GM12864 (cell line): Measurements from ENCODE around the gene DYNLT3.

Experiments used
- DNase-seq: peaks from one replicate; pipeline ENCODE4 v3.0.0-alpha.2; 2011; ENCODE audit warnings: low read depth
- H3K4me3 ChIP-seq: 2 replicates; pipeline ENCODE4 v1.5.1; 2011; ENCODE audit warnings: mild to moderate bottlenecking, low read depth, low read length, control low read depth
- TF ChIP-seq, protein P1 (sequence below): IDR thresholded peaks from 2 replicates; pipeline ENCODE4 v1.5.1; 2011; ENCODE audit warnings: low read depth, mild to moderate bottlenecking, moderate library complexity, low read length, control low read depth, inconsistent platforms; ENCODE audit errors: missing control alignments

The DYNLT3 gene

DNA sequence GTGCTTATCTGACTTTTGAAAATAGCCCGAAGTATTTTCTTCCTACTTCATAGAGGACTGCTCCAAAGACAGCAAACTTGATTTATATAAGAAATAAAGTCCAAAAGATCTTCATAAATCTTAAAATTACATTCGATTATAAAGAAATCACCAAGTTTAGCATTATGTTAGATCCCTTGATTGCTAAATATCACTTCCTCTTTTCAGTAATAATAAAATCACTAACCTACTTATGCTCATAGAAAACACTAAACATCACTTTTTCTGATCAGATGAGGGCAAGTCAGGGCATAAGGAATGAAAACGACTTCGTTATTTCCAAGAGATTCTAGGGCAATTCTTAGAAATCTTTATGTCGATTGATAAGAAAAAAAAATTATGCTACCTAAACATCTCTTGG is 32.0 kb downstream of the DYNLT3 start:
- TF ChIP-seq, protein P1, sequence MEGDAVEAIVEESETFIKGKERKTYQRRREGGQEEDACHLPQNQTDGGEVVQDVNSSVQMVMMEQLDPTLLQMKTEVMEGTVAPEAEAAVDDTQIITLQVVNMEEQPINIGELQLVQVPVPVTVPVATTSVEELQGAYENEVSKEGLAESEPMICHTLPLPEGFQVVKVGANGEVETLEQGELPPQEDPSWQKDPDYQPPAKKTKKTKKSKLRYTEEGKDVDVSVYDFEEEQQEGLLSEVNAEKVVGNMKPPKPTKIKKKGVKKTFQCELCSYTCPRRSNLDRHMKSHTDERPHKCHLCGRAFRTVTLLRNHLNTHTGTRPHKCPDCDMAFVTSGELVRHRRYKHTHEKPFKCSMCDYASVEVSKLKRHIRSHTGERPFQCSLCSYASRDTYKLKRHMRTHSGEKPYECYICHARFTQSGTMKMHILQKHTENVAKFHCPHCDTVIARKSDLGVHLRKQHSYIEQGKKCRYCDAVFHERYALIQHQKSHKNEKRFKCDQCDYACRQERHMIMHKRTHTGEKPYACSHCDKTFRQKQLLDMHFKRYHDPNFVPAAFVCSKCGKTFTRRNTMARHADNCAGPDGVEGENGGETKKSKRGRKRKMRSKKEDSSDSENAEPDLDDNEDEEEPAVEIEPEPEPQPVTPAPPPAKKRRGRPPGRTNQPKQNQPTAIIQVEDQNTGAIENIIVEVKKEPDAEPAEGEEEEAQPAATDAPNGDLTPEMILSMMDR, result no peak
- DNase-seq, result no peak
- no peak overlapping the region for H3K4me3 ChIP-seq

DNA sequence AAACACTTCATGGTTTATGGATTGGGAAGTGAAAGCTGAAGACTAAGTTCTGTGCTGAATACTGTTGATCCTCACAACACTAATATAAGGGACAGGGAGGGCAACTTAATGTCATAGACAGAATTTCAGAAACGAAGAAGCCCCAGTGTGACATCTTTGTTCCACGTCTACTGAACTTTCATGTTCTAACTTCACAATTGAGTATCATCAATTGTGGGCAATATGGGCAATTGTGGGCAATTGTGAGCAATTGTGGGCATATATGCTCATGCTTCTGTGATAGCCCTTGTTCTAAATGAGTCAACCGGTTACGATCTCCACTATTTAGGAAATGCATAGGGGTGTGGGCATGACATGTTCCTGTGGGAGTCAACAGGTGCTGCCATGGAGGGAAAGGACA is 33.8 kb downstream of the DYNLT3 start:
- TF ChIP-seq, protein P1, result no peak
- no peak overlapping the region for H3K4me3 ChIP-seq
- no peak for DNase-seq

DNA sequence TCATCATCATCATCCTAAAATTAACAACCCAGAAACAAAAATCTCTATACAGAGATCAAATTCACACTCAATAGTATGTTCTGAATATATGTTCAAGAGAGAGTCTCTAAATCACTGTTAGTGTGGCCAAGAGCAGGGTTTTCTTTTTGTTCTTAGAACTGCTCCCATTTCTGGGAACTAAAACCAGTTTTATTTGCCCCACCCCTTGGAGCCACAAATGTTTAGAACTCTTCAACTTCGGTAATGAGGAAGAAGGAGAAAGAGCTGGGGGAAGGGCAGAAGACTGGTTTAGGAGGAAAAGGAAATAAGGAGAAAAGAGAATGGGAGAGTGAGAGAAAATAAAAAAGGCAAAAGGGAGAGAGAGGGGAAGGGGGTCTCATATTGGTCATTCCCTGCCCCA is 35.3 kb downstream of the DYNLT3 start:
- TF ChIP-seq, protein P1, result no peak
- no peak for DNase-seq
- no peak overlapping the region for H3K4me3 ChIP-seq

DNA sequence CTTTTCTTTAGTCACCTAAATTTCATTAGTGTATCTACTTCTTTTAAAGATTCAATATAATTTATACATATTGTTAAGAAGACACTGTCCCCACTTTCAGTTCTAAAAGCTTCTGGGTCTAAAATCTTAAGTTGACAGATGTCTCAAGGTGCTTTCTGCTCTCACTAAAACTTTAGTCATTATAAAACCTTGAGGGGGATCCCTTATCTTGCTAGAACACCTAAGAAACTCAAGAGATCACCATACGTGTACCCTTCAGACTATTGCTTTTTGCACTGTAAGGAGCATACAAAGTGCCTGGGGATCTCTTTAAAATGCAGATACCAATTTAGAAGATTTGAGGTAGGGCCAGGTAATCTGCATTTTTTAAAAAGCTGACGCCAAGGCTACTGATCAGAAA is 37.4 kb downstream of the DYNLT3 start:
- no peak overlapping the region for H3K4me3 ChIP-seq
- no peak for DNase-seq
- TF ChIP-seq, protein P1, result no peak

DNA sequence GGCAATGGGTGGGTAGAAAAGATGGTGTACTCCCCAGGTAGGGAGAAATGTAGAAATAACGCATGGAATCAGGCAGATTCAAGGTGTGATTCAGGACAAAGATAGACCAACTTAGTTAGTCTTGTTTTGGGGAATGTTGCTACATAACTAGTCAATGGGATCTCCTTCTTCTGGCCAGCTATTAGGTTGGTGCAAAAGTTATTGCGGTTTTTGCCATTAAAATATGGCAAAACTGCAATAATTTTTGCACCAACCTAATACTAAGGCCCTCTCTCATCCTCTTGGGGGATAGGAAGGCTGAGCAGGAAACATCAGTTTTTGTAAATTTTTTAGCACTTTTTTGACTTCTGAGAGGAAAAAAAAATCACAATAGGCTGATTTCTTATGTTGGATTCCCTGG is 44.3 kb downstream of the DYNLT3 start:
- TF ChIP-seq, protein P1, result no peak
- DNase-seq, result no peak
- no peak overlapping the region for H3K4me3 ChIP-seq

DNA sequence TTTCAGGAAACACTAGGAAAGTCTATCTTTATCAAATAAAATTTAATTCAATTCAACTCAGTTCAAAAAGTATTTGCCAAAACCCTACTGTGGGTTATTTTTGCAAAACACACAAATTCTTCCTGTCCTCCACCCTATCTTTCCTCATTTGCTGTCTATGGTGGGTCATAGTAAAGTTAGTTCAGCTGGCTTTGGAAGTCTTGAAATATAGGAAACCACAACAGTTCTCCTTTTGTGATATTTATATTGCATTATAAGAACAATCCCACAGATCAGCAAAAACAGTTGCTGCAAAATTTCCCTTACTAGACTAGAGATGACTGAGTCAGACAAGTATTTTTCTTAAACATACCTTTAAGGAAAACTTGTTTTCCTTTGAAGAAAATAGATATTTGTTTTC is 45.3 kb downstream of the DYNLT3 start:
- TF ChIP-seq, protein P1, result no peak
- DNase-seq, result no peak
- H3K4me3 ChIP-seq, result no peak overlapping the region

DNA sequence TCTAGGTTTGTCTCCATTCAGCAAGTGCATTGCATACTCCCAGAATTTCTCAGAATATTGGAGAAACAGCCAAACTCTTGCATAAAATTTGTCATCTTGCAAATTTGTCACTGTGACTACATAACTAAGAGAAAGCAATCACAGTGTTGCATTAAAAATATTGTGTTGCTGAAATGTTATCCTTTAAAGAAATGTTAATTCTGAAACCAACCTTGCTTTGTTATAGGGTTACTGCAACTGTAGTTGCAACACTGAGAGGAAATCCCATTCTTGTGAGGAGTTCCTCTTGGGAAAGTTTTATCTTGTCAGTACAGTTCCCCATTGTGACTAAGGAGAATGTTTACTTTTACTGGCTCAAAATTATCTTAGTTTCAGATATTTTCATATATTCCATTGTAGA is 46.7 kb downstream of the DYNLT3 start:
- no peak for DNase-seq
- TF ChIP-seq, protein P1, result no peak
- H3K4me3 ChIP-seq, result no peak overlapping the region
